WTC11 (cell line): ENCODE results near the gene PITPNC1. TPM values are rescaled to one million over a fixed set of nuclear protein-coding genes. Genes with fewer than 3 reads are reported as not detected.
A peak's percentile ranks its signal among the peaks of the same experiment; 100 is the strongest.

Experiments used
- ETV6 ChIP-seq: sonication (generic); formaldehyde crosslinking; IDR thresholded peaks from 2 replicates; pipeline ENCODE4 v1.8.1; 2022; ENCODE audit warnings: mild to moderate bottlenecking, missing genetic modification reagents
- FOXP1 ChIP-seq: sonication (generic); formaldehyde crosslinking; IDR thresholded peaks from 2 replicates; pipeline ENCODE4 v1.8.0; 2022; ENCODE audit warnings: missing genetic modification reagents, mild to moderate bottlenecking, moderate library complexity, borderline replicate concordance
- JAZF1 ChIP-seq: fragments of 250-450 bp; sonication (Bioruptor Pico); IDR thresholded peaks from 2 replicates; pipeline ENCODE4 v1.9.0; 2021; ENCODE audit warnings: moderate library complexity, mild to moderate bottlenecking, inconsistent platforms
- JUN ChIP-seq: sonication (generic); formaldehyde crosslinking; IDR thresholded peaks from 2 replicates; pipeline ENCODE4 v1.8.0; 2023; ENCODE audit warnings: mild to moderate bottlenecking, missing genetic modification reagents
- MXD4 ChIP-seq: fragments of 250-450 bp; sonication (Bioruptor Pico); IDR thresholded peaks from 2 replicates; pipeline ENCODE4 v1.8.0; 2021; ENCODE audit warnings: mild to moderate bottlenecking, moderate library complexity, borderline replicate concordance
- MYBL2 ChIP-seq: sonication (generic); formaldehyde crosslinking; IDR thresholded peaks from 2 replicates; pipeline ENCODE4 v1.8.1; 2023; ENCODE audit warnings: mild to moderate bottlenecking, moderate library complexity, missing genetic modification reagents
- RELA ChIP-seq: sonication (generic); formaldehyde crosslinking; IDR thresholded peaks from 2 replicates; pipeline ENCODE4 v1.8.1; 2022; ENCODE audit warnings: missing genetic modification reagents, mild to moderate bottlenecking, borderline replicate concordance
- TEAD4 ChIP-seq: sonication (generic); formaldehyde crosslinking; IDR thresholded peaks from 2 replicates; pipeline ENCODE4 v1.8.0; 2022; ENCODE audit warnings: mild to moderate bottlenecking, missing genetic modification reagents
- ZNF121 ChIP-seq: sonication (generic); formaldehyde crosslinking; IDR thresholded peaks from 2 replicates; pipeline ENCODE4 v1.8.0; 2023; ENCODE audit warnings: missing genetic modification reagents
- ZNF232 ChIP-seq: sonication (generic); formaldehyde crosslinking; IDR thresholded peaks from 2 replicates; pipeline ENCODE4 v1.8.0; 2022; ENCODE audit warnings: mild to moderate bottlenecking, missing genetic modification reagents
- ZNF396 ChIP-seq: fragments of 250-450 bp; sonication (Bioruptor Pico); IDR thresholded peaks from 2 replicates; pipeline ENCODE4 v1.8.0; 2021; ENCODE audit warnings: mild to moderate bottlenecking, moderate library complexity, borderline replicate concordance
- total RNA-seq: library from RNA; stranded (reverse); gene quantifications from 3 replicates; pipeline ENCODE4 v1.2.3, GENCODE V29; 2021
- TF ChIP-seq, protein P1 (sequence below): fragments of 250-450 bp; sonication (Bioruptor Pico); IDR thresholded peaks from 2 replicates; pipeline ENCODE4 v1.9.0; 2021; ENCODE audit warnings: mild to moderate bottlenecking, borderline replicate concordance
- TF ChIP-seq, protein P2 (sequence below): fragments of 250-450 bp; sonication (Bioruptor Pico); conservative IDR thresholded peaks from 2 replicates; pipeline ENCODE4 v1.9.0; 2021; ENCODE audit warnings: mild to moderate bottlenecking
- TF ChIP-seq, protein P3 (sequence below): sonication (generic); formaldehyde crosslinking; IDR thresholded peaks from 2 replicates; pipeline ENCODE4 v1.8.1; 2023; ENCODE audit warnings: mild to moderate bottlenecking, missing genetic modification reagents, moderate library complexity
- TF ChIP-seq, protein P4 (sequence below): sonication (generic); formaldehyde crosslinking; IDR thresholded peaks from 2 replicates; pipeline ENCODE4 v1.8.0; 2022; ENCODE audit warnings: missing genetic modification reagents
- TF ChIP-seq, protein P5 (sequence below): fragments of 200-600 bp; IDR thresholded peaks from 2 replicates; pipeline ENCODE4 v1.8.0; 2022; ENCODE audit warnings: antibody characterized with exemption
- TF ChIP-seq, protein P6 (sequence below): fragments of 250-450 bp; sonication (Bioruptor Pico); IDR thresholded peaks from 2 replicates; pipeline ENCODE4 v1.8.0; 2021; ENCODE audit warnings: mild to moderate bottlenecking

PITPNC1 gene
- total RNA-seq, 1 experiment from 2014 or later: 39.8 TPM

DNA sequence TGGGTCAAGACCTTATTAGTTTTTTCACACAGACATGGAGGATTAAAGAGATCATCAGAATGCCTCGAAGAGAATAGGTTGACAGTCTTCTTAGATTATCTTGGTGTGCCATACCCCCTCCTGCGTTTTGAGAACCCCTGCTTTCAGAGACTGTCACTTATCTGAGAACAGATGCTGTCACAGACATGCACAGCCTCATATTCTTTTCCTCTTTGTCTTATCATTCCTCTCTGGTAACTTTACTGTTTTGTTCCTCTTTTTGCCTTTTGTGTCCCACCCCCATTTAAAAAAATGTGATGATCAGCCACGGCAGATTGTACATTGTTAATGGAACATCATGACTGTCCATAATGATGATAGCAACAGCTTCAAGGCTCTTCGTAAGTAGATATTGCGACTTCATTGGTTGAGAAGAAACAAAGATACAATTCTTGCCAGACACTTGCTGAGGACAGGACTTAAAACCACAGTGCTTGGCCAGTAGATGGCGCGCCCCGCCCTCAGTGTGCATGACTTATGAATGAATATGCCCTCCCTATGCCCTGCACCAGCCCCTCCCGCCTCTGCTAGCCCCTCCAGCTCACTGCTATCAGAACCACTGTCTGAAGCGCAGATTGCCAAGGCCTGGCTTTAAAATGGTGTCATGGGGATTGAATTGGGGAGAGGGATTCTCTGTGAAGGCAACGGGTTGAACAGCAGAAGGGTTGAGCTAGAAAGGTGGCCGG, 2.6 kb upstream of the PITPNC1 start (continued):
- TF ChIP-seq FOXP1 (CRISPR knock-in tag) (no peak), TEAD4 (CRISPR knock-in tag) (no peak), MYBL2 (CRISPR knock-in tag) (no peak), JAZF1 (CRISPR knock-in tag) (no peak), ZNF396 (CRISPR knock-in tag) (no peak), ZNF232 (CRISPR knock-in tag) (no peak), RELA (CRISPR knock-in tag) (no peak), ETV6 (0 out of 2 replicates have a peak, but pooled peaks have one; percentile 53), MXD4 (no peak), ZNF121 (CRISPR knock-in tag) (no peak), JUN (no peak)
- TF ChIP-seq, protein P1, sequence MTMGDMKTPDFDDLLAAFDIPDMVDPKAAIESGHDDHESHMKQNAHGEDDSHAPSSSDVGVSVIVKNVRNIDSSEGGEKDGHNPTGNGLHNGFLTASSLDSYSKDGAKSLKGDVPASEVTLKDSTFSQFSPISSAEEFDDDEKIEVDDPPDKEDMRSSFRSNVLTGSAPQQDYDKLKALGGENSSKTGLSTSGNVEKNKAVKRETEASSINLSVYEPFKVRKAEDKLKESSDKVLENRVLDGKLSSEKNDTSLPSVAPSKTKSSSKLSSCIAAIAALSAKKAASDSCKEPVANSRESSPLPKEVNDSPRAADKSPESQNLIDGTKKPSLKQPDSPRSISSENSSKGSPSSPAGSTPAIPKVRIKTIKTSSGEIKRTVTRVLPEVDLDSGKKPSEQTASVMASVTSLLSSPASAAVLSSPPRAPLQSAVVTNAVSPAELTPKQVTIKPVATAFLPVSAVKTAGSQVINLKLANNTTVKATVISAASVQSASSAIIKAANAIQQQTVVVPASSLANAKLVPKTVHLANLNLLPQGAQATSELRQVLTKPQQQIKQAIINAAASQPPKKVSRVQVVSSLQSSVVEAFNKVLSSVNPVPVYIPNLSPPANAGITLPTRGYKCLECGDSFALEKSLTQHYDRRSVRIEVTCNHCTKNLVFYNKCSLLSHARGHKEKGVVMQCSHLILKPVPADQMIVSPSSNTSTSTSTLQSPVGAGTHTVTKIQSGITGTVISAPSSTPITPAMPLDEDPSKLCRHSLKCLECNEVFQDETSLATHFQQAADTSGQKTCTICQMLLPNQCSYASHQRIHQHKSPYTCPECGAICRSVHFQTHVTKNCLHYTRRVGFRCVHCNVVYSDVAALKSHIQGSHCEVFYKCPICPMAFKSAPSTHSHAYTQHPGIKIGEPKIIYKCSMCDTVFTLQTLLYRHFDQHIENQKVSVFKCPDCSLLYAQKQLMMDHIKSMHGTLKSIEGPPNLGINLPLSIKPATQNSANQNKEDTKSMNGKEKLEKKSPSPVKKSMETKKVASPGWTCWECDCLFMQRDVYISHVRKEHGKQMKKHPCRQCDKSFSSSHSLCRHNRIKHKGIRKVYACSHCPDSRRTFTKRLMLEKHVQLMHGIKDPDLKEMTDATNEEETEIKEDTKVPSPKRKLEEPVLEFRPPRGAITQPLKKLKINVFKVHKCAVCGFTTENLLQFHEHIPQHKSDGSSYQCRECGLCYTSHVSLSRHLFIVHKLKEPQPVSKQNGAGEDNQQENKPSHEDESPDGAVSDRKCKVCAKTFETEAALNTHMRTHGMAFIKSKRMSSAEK: no peak
- TF ChIP-seq, protein P2, sequence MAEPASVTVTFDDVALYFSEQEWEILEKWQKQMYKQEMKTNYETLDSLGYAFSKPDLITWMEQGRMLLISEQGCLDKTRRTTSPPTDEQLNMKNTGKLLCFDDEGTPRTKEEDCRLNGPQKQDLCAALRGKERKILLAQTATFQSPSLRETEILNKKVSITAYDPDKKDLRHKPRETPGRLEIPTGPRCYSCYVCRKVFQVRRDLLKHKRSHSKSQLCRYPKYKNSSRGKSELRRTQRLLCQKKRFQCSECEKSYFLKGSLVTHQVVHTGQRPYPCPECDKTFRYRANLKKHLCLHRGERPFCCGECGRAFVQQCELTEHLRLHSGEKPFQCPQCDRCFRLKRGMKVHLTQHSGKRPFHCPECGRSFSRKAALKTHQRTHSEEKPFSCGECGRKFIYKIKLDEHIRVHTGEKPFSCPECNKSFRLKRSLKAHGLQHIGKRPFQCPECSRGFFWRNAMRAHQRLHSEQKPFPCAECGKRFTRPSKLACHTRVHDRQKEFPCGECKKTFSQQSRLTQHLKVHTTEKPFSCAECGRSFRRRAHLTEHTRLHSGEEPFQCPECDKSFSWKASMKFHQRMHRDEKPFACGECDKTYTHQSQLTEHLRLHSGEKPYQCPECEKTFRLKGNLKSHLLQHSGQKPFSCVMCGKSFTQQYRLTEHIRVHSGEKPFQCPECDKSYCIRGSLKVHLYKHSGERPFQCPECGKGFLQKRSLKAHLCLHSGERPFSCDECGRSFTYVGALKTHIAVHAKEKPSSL (CRISPR knock-in tag): no peak
- TF ChIP-seq, protein P3, sequence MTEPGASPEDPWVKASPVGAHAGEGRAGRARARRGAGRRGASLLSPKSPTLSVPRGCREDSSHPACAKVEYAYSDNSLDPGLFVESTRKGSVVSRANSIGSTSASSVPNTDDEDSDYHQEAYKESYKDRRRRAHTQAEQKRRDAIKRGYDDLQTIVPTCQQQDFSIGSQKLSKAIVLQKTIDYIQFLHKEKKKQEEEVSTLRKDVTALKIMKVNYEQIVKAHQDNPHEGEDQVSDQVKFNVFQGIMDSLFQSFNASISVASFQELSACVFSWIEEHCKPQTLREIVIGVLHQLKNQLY: no peak
- TF ChIP-seq, protein P4, sequence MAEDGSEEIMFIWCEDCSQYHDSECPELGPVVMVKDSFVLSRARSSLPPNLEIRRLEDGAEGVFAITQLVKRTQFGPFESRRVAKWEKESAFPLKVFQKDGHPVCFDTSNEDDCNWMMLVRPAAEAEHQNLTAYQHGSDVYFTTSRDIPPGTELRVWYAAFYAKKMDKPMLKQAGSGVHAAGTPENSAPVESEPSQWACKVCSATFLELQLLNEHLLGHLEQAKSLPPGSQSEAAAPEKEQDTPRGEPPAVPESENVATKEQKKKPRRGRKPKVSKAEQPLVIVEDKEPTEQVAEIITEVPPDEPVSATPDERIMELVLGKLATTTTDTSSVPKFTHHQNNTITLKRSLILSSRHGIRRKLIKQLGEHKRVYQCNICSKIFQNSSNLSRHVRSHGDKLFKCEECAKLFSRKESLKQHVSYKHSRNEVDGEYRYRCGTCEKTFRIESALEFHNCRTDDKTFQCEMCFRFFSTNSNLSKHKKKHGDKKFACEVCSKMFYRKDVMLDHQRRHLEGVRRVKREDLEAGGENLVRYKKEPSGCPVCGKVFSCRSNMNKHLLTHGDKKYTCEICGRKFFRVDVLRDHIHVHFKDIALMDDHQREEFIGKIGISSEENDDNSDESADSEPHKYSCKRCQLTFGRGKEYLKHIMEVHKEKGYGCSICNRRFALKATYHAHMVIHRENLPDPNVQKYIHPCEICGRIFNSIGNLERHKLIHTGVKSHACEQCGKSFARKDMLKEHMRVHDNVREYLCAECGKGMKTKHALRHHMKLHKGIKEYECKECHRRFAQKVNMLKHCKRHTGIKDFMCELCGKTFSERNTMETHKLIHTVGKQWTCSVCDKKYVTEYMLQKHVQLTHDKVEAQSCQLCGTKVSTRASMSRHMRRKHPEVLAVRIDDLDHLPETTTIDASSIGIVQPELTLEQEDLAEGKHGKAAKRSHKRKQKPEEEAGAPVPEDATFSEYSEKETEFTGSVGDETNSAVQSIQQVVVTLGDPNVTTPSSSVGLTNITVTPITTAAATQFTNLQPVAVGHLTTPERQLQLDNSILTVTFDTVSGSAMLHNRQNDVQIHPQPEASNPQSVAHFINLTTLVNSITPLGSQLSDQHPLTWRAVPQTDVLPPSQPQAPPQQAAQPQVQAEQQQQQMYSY (CRISPR knock-in tag): no peak
- TF ChIP-seq, protein P5, sequence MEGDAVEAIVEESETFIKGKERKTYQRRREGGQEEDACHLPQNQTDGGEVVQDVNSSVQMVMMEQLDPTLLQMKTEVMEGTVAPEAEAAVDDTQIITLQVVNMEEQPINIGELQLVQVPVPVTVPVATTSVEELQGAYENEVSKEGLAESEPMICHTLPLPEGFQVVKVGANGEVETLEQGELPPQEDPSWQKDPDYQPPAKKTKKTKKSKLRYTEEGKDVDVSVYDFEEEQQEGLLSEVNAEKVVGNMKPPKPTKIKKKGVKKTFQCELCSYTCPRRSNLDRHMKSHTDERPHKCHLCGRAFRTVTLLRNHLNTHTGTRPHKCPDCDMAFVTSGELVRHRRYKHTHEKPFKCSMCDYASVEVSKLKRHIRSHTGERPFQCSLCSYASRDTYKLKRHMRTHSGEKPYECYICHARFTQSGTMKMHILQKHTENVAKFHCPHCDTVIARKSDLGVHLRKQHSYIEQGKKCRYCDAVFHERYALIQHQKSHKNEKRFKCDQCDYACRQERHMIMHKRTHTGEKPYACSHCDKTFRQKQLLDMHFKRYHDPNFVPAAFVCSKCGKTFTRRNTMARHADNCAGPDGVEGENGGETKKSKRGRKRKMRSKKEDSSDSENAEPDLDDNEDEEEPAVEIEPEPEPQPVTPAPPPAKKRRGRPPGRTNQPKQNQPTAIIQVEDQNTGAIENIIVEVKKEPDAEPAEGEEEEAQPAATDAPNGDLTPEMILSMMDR: peak; percentile 41; the same call in 1 of the 2 replicates
- TF ChIP-seq, protein P6, sequence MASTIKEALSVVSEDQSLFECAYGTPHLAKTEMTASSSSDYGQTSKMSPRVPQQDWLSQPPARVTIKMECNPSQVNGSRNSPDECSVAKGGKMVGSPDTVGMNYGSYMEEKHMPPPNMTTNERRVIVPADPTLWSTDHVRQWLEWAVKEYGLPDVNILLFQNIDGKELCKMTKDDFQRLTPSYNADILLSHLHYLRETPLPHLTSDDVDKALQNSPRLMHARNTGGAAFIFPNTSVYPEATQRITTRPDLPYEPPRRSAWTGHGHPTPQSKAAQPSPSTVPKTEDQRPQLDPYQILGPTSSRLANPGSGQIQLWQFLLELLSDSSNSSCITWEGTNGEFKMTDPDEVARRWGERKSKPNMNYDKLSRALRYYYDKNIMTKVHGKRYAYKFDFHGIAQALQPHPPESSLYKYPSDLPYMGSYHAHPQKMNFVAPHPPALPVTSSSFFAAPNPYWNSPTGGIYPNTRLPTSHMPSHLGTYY (CRISPR knock-in tag): no peak
